ENCODE results near the gene NIM1K.

GRCh38 chr5:43313854-43314457, 121.9 kb downstream of the NIM1K start:
- TF ChIP-seq CTCF (IDR thresholded peaks at IDR 0.05) (no peak), EZH2 (IDR thresholded peaks at IDR 0.05; ENCODE audit: borderline replicate concordance, insufficient read depth, low read depth, low read length, poor library complexity, severe bottlenecking) (no peak)
